ENCODE data around the gene SENP5. TPM values are rescaled to one million over a fixed set of nuclear protein-coding genes. Genes with fewer than 3 reads are reported as not detected.

Gene SENP5
- total and polyA plus RNA-seq, 2 donors from 2014 or later, result 5.8 to 27.5 TPM

- Histone ChIP-seq H3K4me1 (ENCODE audit: control insufficient read depth in 2 of 3, insufficient read depth in 2 of 3, low read depth in 1 of 3, low read length in 3 of 3) (peaks cover 0 to 6% (median 0%) of the 10 kb centered on the region in 3 donors), H3K27me3 (ENCODE audit: control insufficient read depth, insufficient read depth, low read length) (peaks cover 32% of the 10 kb centered on the region), H3K36me3 (ENCODE audit: control insufficient read depth in 2 of 3, insufficient read depth in 3 of 3, low read length in 3 of 3) (no peaks in the 10 kb centered on the region), H3K27ac (ENCODE audit: low read depth in 2 of 2, low read length in 2 of 2) (no peak overlapping the region), H3K9me3 (ENCODE audit: control insufficient read depth in 2 of 3, insufficient read depth in 1 of 3, low read length in 3 of 3) (no peaks in the 10 kb centered on the region), H3K9ac (ENCODE audit: low read length in 3 of 3) (no peak overlapping the region), H3K4me3 (ENCODE audit: low read length in 3 of 3) (no peak overlapping the region)
- intact Hi-C loops (cut with DNase I), result loop anchor here (10.0 kb wide), 1 partner anchor 130 kb away; no protein-coding TSS in a partner anchor
- DNase-seq (no peak), FAIRE-seq (no peak)
- TF ChIP-seq CTCF (IDR thresholded peaks at IDR 0.05; ENCODE audit: borderline replicate concordance, extremely low read depth, insufficient read depth), result no peak
Observed at GRCh38 chr3:196965112-196965803, 97.5 kb downstream of the SENP5 start.

GRCh38 chr3:196965804-196966173 is 98.1 kb downstream of the SENP5 start:
- no peak overlapping the region for H3K4me3 ChIP-seq (ENCODE audit: low read length in 3 of 3)
- H3K27me3 ChIP-seq (ENCODE audit: control insufficient read depth, insufficient read depth, low read length), result peaks cover 32% of the 10 kb centered on the region
- H3K36me3 ChIP-seq (ENCODE audit: control insufficient read depth in 2 of 3, insufficient read depth in 3 of 3, low read length in 3 of 3), result no peaks in the 10 kb centered on the region
- H3K9ac ChIP-seq (ENCODE audit: low read length in 3 of 3), result no peak overlapping the region
- TF ChIP-seq CTCF (IDR thresholded peaks at IDR 0.05; ENCODE audit: borderline replicate concordance, extremely low read depth, insufficient read depth), result no peak
- no peak for FAIRE-seq
- intact Hi-C loops (cut with DNase I), result loop anchor here (10.0 kb wide), 1 partner anchor 131 kb away; no protein-coding TSS in a partner anchor
- H3K27ac ChIP-seq (ENCODE audit: low read depth in 2 of 2, low read length in 2 of 2), result no peak overlapping the region
- DNase-seq, result no peak
- H3K4me1 ChIP-seq (ENCODE audit: control insufficient read depth in 2 of 3, insufficient read depth in 2 of 3, low read depth in 1 of 3, low read length in 3 of 3), result peaks cover 0 to 6% (median 0%) of the 10 kb centered on the region in 3 donors
- no peaks in the 10 kb centered on the region for H3K9me3 ChIP-seq (ENCODE audit: control insufficient read depth in 2 of 3, insufficient read depth in 1 of 3, low read length in 3 of 3)

- no peaks in the 10 kb centered on the region for H3K36me3 ChIP-seq (ENCODE audit: control insufficient read depth in 2 of 3, insufficient read depth in 3 of 3, low read length in 3 of 3)
- H3K4me3 ChIP-seq (ENCODE audit: low read length in 3 of 3), result no peak overlapping the region
- H3K27me3 ChIP-seq (ENCODE audit: control insufficient read depth, insufficient read depth, low read length), result peaks cover 34% of the 10 kb centered on the region
- DNase-seq (peak in 4 of 5 donors; percentile 65 to 76 (median 73)), FAIRE-seq (no peak)
- no peak overlapping the region for H3K27ac ChIP-seq (ENCODE audit: low read depth in 2 of 2, low read length in 2 of 2)
- TF ChIP-seq CTCF (IDR thresholded peaks at IDR 0.05; ENCODE audit: borderline replicate concordance, extremely low read depth, insufficient read depth), result no peak
- intact Hi-C loops (cut with DNase I), result loop anchor here (10.0 kb wide), 1 partner anchor 132 kb away; no protein-coding TSS in a partner anchor
- H3K4me1 ChIP-seq (ENCODE audit: control insufficient read depth in 2 of 3, insufficient read depth in 2 of 3, low read depth in 1 of 3, low read length in 3 of 3), result peaks cover 0 to 6% (median 0%) of the 10 kb centered on the region in 3 donors
- no peaks in the 10 kb centered on the region for H3K9me3 ChIP-seq (ENCODE audit: control insufficient read depth in 2 of 3, insufficient read depth in 1 of 3, low read length in 3 of 3)
- H3K9ac ChIP-seq (ENCODE audit: low read length in 3 of 3), result no peak overlapping the region
Observed at GRCh38 chr3:196966526-196967401, 99.0 kb downstream of the SENP5 start.

All from kidney (tissue), 14 donors.